ENCODE data around the gene ALDH3B1. TPM values are rescaled to one million over a fixed set of nuclear protein-coding genes. Genes with fewer than 3 reads are reported as not detected.

ALDH3B1 gene
- total and polyA plus RNA-seq, 10 of the 15 experiments (the other 5 are each of a cell fraction or from before 2014, with no cell fraction given) = 0.03 to 0.37 (median 0.17) TPM; not detected in 3

- Histone ChIP-seq H3K4me2 (ENCODE audit: control insufficient read depth, insufficient read depth) (no peak overlapping the region), H3K9me3 (replicated peaks; ENCODE audit: control insufficient read depth, insufficient read depth, low read length) (no peaks in the 10 kb centered on the region), H3K4me3 (no peak overlapping the region), H3K27ac (ENCODE audit: control insufficient read depth, insufficient read depth) (no peak overlapping the region), H3K9ac (ENCODE audit: control insufficient read depth, insufficient read depth, low read length) (no peak overlapping the region), H2AFZ (ENCODE audit: control insufficient read depth, low read depth, low read length) (no peak overlapping the region), H3K79me2 (ENCODE audit: control insufficient read depth, insufficient read depth, low read length) (no peaks in the 10 kb centered on the region), H3K36me3 (ENCODE audit: control insufficient read depth in 2 of 2, insufficient read depth in 2 of 2, low read length in 1 of 2) (peaks cover 14 to 24% of the 10 kb centered on the region in 2 experiments; a peak in 3 of 4 replicates), H3K27me3 (replicated peaks in 1 of 2; ENCODE audit: control insufficient read depth in 2 of 2, insufficient read depth in 2 of 2, low read length in 1 of 2) (no peaks in the 10 kb centered on the region), H4K20me1 (ENCODE audit: control insufficient read depth, insufficient read depth) (no peaks in the 10 kb centered on the region), H3K4me1 (ENCODE audit: control insufficient read depth, insufficient read depth, low read length) (no peaks in the 10 kb centered on the region)
- RAD21 ChIA-PET (ENCODE audit: unreplicated experiment) = interaction anchor here (1.5 kb wide), 1 partner anchor 10 kb away, joined by 3 read pairs; no protein-coding TSS in a partner anchor
- ATAC-seq (no peak), FAIRE-seq (no peak), DNase-seq (ENCODE audit: low read depth, low spot score) (no peak)
- WGBS (ENCODE audit: insufficient coverage, insufficient replicate concordance, low lambda C conversion rate, missing lambda C conversion rate) = 93% methylated on average over 14 of the region's 14 CpGs
- TF ChIP-seq CREM (IDR thresholded peaks at IDR 0.05; ENCODE audit: low read depth) (no peak), SMAD5 (IDR thresholded peaks at IDR 0.05; ENCODE audit: low read depth) (no peak), RAD51 (IDR thresholded peaks at IDR 0.05) (no peak), POLR2A (IDR thresholded peaks at IDR 0.05; ENCODE audit: low read depth, low read length) (peak; percentile 43; the same call in 1 of the 2 replicates), ZNF24 (IDR thresholded peaks at IDR 0.05) (no peak)
- in situ Hi-C loops (cut with MboI) (no loop called here), intact Hi-C loops (cut with micrococcal nuclease; ENCODE audit: unreplicated experiment) (no loop called here)
- SMC1A ChIA-PET (ENCODE audit: uncharacterized antibody, unreplicated experiment) = no interaction called here
- CTCF ChIA-PET = no interaction called here
- BruUV-seq (replicated peaks) = no TSS peak
- POLR2A ChIA-PET = interaction anchor here (1.4 kb wide), 1 partner anchor 10 kb away, joined by 4 read pairs; no protein-coding TSS in a partner anchor
Observed at GRCh38 chr11:68051191-68052136, 41.3 kb downstream of the ALDH3B1 start.

DNA sequence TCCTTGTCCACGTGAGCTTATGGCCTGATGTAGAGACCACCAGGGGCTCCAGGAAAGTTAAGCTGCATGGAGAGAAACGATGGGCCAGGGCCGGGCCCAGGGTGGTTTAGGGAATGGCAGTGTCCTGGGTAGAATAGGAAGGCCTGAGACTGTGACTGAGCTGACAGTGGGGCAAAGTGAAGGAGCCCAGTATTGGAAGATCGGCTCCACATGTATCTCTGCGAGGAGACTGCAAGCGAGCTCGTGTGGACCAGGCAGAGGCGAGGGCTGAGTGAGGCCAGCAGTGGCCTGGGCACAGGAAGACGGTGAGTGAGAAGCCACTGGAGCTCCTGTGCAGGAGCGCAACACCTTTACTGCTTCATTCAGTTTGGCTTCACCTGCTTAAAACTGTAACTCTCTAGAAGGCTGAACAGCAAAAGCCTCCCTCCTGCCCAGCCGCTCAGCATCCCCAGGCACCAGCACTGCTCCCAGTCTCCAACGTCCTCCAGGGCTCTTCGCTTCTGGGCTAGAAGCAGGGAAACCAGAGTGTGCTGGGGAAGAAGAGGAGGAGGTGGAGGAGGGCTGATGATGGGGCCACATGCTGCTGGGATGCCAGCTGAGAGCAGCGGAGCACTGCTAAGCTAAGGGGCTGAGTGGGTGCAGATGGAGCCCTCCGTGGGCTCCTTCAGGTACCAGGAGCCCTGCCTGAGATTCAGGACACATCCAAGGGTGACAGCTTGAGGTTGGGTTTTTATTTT, 42.2 kb downstream of the ALDH3B1 start:
- ATAC-seq = no peak; the same call in 2 of the 3 replicates
- intact Hi-C loops (cut with micrococcal nuclease; ENCODE audit: unreplicated experiment) = no loop called here
- no peaks in the 10 kb centered on the region for H3K4me1 ChIP-seq (ENCODE audit: control insufficient read depth, insufficient read depth, low read length)
- H3K4me2 ChIP-seq (ENCODE audit: control insufficient read depth, insufficient read depth) = no peak overlapping the region
- ChIA-PET RAD21 (ENCODE audit: unreplicated experiment) (interaction anchor here (1.5 kb wide), 1 partner anchor 11 kb away, joined by 3 read pairs; no protein-coding TSS in a partner anchor), CTCF (no interaction called here), POLR2A (interaction anchor here (1.3 to 1.4 kb wide), 2 partner anchors 11 to 15 kb away, joined by 4 read pairs; no protein-coding TSS in a partner anchor), SMC1A (ENCODE audit: uncharacterized antibody, unreplicated experiment) (no interaction called here)
- no TSS peak for BruUV-seq (replicated peaks)
- H3K9ac ChIP-seq (ENCODE audit: control insufficient read depth, insufficient read depth, low read length) = no peak overlapping the region
- WGBS (ENCODE audit: insufficient coverage, insufficient replicate concordance, low lambda C conversion rate, missing lambda C conversion rate) = 95% methylated on average over 15 of the region's 15 CpGs
- no peak for FAIRE-seq
- in situ Hi-C loops (cut with MboI) = no loop called here
- H2AFZ ChIP-seq (ENCODE audit: control insufficient read depth, low read depth, low read length) = no peak overlapping the region
- H3K36me3 ChIP-seq (ENCODE audit: control insufficient read depth in 2 of 2, insufficient read depth in 2 of 2, low read length in 1 of 2) = peaks cover 14 to 24% of the 10 kb centered on the region in 2 experiments; a peak in 3 of 4 replicates
- no peaks in the 10 kb centered on the region for H4K20me1 ChIP-seq (ENCODE audit: control insufficient read depth, insufficient read depth)
- no peak overlapping the region for H3K4me3 ChIP-seq
- no peaks in the 10 kb centered on the region for H3K9me3 ChIP-seq (replicated peaks; ENCODE audit: control insufficient read depth, insufficient read depth, low read length)
- H3K79me2 ChIP-seq (ENCODE audit: control insufficient read depth, insufficient read depth, low read length) = no peaks in the 10 kb centered on the region
- H3K27ac ChIP-seq (ENCODE audit: control insufficient read depth, insufficient read depth) = no peak overlapping the region
- no peaks in the 10 kb centered on the region for H3K27me3 ChIP-seq (replicated peaks in 1 of 2; ENCODE audit: control insufficient read depth in 2 of 2, insufficient read depth in 2 of 2, low read length in 1 of 2)
- DNase-seq (ENCODE audit: low read depth, low spot score) = no peak
- TF ChIP-seq MXI1 (IDR thresholded peaks at IDR 0.05; ENCODE audit: low read depth, low read length) = no peak
- no peak for TF ChIP-seq FOXM1 (IDR thresholded peaks at IDR 0.05; ENCODE audit: low read depth, low read length)
- no peak for TF ChIP-seq ATF2 (IDR thresholded peaks at IDR 0.05; ENCODE audit: low read length)
- TF ChIP-seq ZBTB4 (CRISPR knock-in tag; IDR thresholded peaks at IDR 0.05) = no peak
- peak; percentile 42; the same call in 1 of the 2 replicates for TF ChIP-seq POLR2A (IDR thresholded peaks at IDR 0.05; ENCODE audit: low read depth, low read length)
